ENCODE results near the gene LARP4. TPM values are rescaled to one million over a fixed set of nuclear protein-coding genes. Genes with fewer than 3 reads are reported as not detected.
"Not testable (repeated sequence)": the region's sequence is repeated elsewhere in the genome, so short reads cannot be mapped to it uniquely, and the experiment has no call there.

LARP4 gene
- total RNA-seq, 2 experiments from 2014 or later = 59.2 to 60.1 TPM

DNA sequence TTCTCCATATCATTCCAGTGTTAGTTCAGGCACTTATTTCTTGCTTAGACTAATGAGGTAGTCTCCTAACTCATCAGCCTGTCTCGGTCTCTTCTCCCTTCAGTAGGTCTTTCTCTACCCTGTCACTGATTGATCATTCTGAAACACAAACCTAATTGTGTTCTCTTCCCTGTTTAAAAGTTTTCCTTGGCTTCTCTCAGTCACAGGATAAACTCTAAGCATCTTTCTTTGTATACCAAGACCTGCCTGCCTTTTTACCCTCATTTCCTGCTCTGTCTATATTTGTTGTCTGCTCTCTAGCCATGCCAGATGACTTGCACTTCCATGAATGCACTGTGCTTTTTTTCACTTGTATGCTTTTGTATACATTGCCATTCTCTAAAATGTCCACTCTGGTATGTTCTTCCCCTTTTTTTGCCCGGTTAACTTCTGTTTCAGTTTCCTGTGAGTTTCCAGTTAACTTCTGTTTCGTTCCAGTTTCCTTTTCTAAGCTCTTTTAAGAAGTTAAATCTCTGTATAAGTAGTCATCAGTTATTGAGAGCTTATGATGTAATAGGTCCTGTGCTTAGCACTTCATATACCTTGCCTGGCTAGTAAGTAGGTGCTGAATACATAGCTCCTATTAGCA, 116.8 kb downstream of the LARP4 start:
- ChIA-PET CTCF (interaction anchor here (0.8 to 4.4 kb wide), 6 partner anchors 10 to 121 kb away, joined by 3 to 67 read pairs (median 4); partner anchors contain the start of gene DIP2B), POLR2A (interaction anchor here (0.6 to 1.9 kb wide), 4 partner anchors 8 to 107 kb away, joined by 3 to 14 read pairs (median 4); partner anchors contain the start of gene DIP2B)
- H3K4me1 Mint-ChIP-seq (ENCODE audit: low read depth) = peaks cover 43% of the 10 kb centered on the region
- no peak for DNase-seq
- no peaks in the 10 kb centered on the region for H3K27me3 Mint-ChIP-seq (ENCODE audit: low read depth)
- no peak overlapping the region for H3K27ac Mint-ChIP-seq
- ATAC-seq = peak; percentile 58
- H3K4me3 Mint-ChIP-seq = no peak overlapping the region
- H3K36me3 Mint-ChIP-seq (ENCODE audit: low read depth) = peaks cover 8% of the 10 kb centered on the region
- H3K9me3 Mint-ChIP-seq (ENCODE audit: insufficient read depth) = no peaks in the 10 kb centered on the region

- no peaks in the 10 kb centered on the region for H3K27me3 Mint-ChIP-seq (ENCODE audit: low read depth)
- peaks cover 10% of the 10 kb centered on the region for H3K36me3 Mint-ChIP-seq (ENCODE audit: low read depth)
- ChIA-PET POLR2A (interaction anchor here (0.6 to 1.9 kb wide), 4 partner anchors 9 to 107 kb away, joined by 3 to 14 read pairs (median 4); partner anchors contain the start of gene DIP2B), CTCF (interaction anchor here (0.8 to 4.4 kb wide), 7 partner anchors 11 to 120 kb away, joined by 3 to 67 read pairs (median 4); partner anchors contain the start of gene DIP2B)
- no peak overlapping the region for H3K27ac Mint-ChIP-seq
- no peak for DNase-seq
- H3K4me1 Mint-ChIP-seq (ENCODE audit: low read depth) = peaks cover 43% of the 10 kb centered on the region
- no peak overlapping the region for H3K4me3 Mint-ChIP-seq
- no peaks in the 10 kb centered on the region for H3K9me3 Mint-ChIP-seq (ENCODE audit: insufficient read depth)
- no peak for ATAC-seq
These were observed 117.4 kb downstream of the LARP4 start for GRCh38 chr12:50518090-50518489.

- ATAC-seq (no peak), DNase-seq (no peak)
- Mint-ChIP-seq H3K9me3 (ENCODE audit: insufficient read depth) (no peaks in the 10 kb centered on the region), H3K27me3 (ENCODE audit: low read depth) (no peaks in the 10 kb centered on the region), H3K4me3 (no peak overlapping the region), H3K36me3 (ENCODE audit: low read depth) (peaks cover 18% of the 10 kb centered on the region), H3K27ac (peak overlapping the region; percentile 10), H3K4me1 (ENCODE audit: low read depth) (peaks cover 44% of the 10 kb centered on the region)
- ChIA-PET POLR2A (no interaction called here), CTCF (interaction anchor here (1.3 to 4.4 kb wide), 3 partner anchors 12 to 49 kb away, joined by 3 to 67 read pairs (median 4); partner anchors contain the start of gene DIP2B)
These were observed 118.7 kb downstream of the LARP4 start for GRCh38 chr12:50519353-50519752.

GRCh38 chr12:50520416-50521207, 119.9 kb downstream of the LARP4 start:
- Mint-ChIP-seq H3K4me3 (peak overlapping the region; percentile 53), H3K27ac (peak overlapping the region; percentile 82), H3K36me3 (ENCODE audit: low read depth) (peaks cover 19% of the 10 kb centered on the region), H3K27me3 (ENCODE audit: low read depth) (no peaks in the 10 kb centered on the region), H3K9me3 (ENCODE audit: insufficient read depth) (no peaks in the 10 kb centered on the region), H3K4me1 (ENCODE audit: low read depth) (peaks cover 39% of the 10 kb centered on the region)
- no peak for DNase-seq
- CTCF ChIA-PET = interaction anchor here (0.7 to 4.4 kb wide), 6 partner anchors 8 to 118 kb away, joined by 3 to 67 read pairs (median 4); partner anchors contain the start of gene DIP2B
- POLR2A ChIA-PET = interaction anchor here (0.5 to 1.5 kb wide), 3 partner anchors 12 to 243 kb away, joined by 3 to 6 read pairs (median 4); partner anchors contain the start of gene ATF1
- ATAC-seq = no peak

GRCh38 chr12:50521781-50522180, 121.1 kb downstream of the LARP4 start:
- H3K4me1 Mint-ChIP-seq (ENCODE audit: low read depth) = peaks cover 38% of the 10 kb centered on the region
- CTCF ChIA-PET = interaction anchor here (0.9 to 4.4 kb wide), 2 partner anchors 15 to 16 kb away, joined by 3 to 67 read pairs; partner anchors contain the start of gene DIP2B
- H3K27me3 Mint-ChIP-seq (ENCODE audit: low read depth); POLR2A ChIA-PET; H3K4me3 Mint-ChIP-seq; DNase-seq; ATAC-seq; H3K27ac Mint-ChIP-seq; H3K9me3 Mint-ChIP-seq (ENCODE audit: insufficient read depth): not testable (repeated sequence)
- peaks cover 22% of the 10 kb centered on the region for H3K36me3 Mint-ChIP-seq (ENCODE audit: low read depth)

GRCh38 chr12:50523772-50524171, 123.1 kb downstream of the LARP4 start:
- POLR2A ChIA-PET = interaction anchor here (1.1 kb wide), 1 partner anchor 9 kb away, joined by 5 read pairs; no protein-coding TSS in a partner anchor
- Mint-ChIP-seq H3K36me3 (ENCODE audit: low read depth) (peaks cover 22% of the 10 kb centered on the region), H3K9me3 (ENCODE audit: insufficient read depth) (no peaks in the 10 kb centered on the region), H3K27ac (no peak overlapping the region), H3K27me3 (ENCODE audit: low read depth) (no peaks in the 10 kb centered on the region), H3K4me3 (no peak overlapping the region), H3K4me1 (ENCODE audit: low read depth) (peaks cover 48% of the 10 kb centered on the region)
- ATAC-seq (no peak), DNase-seq (no peak)
- CTCF ChIA-PET = interaction anchor here (0.8 to 3.7 kb wide), 3 partner anchors 10 to 18 kb away, joined by 4 to 16 read pairs (median 5); partner anchors contain the start of gene DIP2B

GRCh38 chr12:50524621-50525020, 123.9 kb downstream of the LARP4 start:
- ChIA-PET POLR2A (interaction anchor here (1.3 kb wide), 1 partner anchor 17 kb away, joined by 4 read pairs; no protein-coding TSS in a partner anchor), CTCF (interaction anchor here (1.6 to 3.7 kb wide), 2 partner anchors 11 to 16 kb away, joined by 5 to 16 read pairs; no protein-coding TSS in a partner anchor)
- no peak overlapping the region for H3K4me3 Mint-ChIP-seq
- no peak for DNase-seq
- ATAC-seq = no peak
- no peaks in the 10 kb centered on the region for H3K27me3 Mint-ChIP-seq (ENCODE audit: low read depth)
- H3K27ac Mint-ChIP-seq = no peak overlapping the region
- H3K4me1 Mint-ChIP-seq (ENCODE audit: low read depth) = peaks cover 52% of the 10 kb centered on the region
- H3K36me3 Mint-ChIP-seq (ENCODE audit: low read depth) = peaks cover 25% of the 10 kb centered on the region
- H3K9me3 Mint-ChIP-seq (ENCODE audit: insufficient read depth) = no peaks in the 10 kb centered on the region

GRCh38 chr12:50525422-50525821, 124.7 kb downstream of the LARP4 start:
- peak overlapping the region; percentile 50 for H3K27ac Mint-ChIP-seq
- ATAC-seq (no peak), DNase-seq (no peak)
- ChIA-PET CTCF (interaction anchor here (3.7 kb wide), 1 partner anchor 17 kb away, joined by 16 read pairs; no protein-coding TSS in a partner anchor), POLR2A (interaction anchor here (1.3 kb wide), 1 partner anchor 18 kb away, joined by 4 read pairs; no protein-coding TSS in a partner anchor)
- H3K4me1 Mint-ChIP-seq (ENCODE audit: low read depth) = peaks cover 45% of the 10 kb centered on the region
- H3K9me3 Mint-ChIP-seq (ENCODE audit: insufficient read depth) = no peaks in the 10 kb centered on the region
- no peak overlapping the region for H3K4me3 Mint-ChIP-seq
- no peaks in the 10 kb centered on the region for H3K27me3 Mint-ChIP-seq (ENCODE audit: low read depth)
- H3K36me3 Mint-ChIP-seq (ENCODE audit: low read depth) = peaks cover 25% of the 10 kb centered on the region

DNA sequence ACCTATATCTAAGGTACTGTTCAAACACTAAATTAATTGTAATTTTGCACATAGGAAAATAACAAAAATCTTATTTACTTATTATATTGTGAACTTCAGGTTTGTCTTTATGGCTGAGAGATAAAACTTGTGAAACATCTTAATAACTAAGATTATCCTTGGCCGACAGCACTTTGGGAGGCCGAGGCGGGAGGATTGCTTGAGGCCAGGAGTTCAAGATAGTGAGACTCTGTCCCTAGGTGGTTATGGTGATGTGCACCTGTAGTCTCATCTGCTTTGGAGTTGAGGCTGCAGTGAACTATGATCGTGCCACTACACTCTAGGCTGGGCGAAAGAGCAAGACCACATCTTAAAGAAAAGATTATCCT, 126.7 kb downstream of the LARP4 start:
- H3K27ac Mint-ChIP-seq = no peak overlapping the region
- H3K27me3 Mint-ChIP-seq (ENCODE audit: low read depth) = no peaks in the 10 kb centered on the region
- ATAC-seq = no peak
- ChIA-PET POLR2A (no interaction called here), CTCF (no interaction called here)
- peaks cover 25% of the 10 kb centered on the region for H3K36me3 Mint-ChIP-seq (ENCODE audit: low read depth)
- no peaks in the 10 kb centered on the region for H3K9me3 Mint-ChIP-seq (ENCODE audit: insufficient read depth)
- peaks cover 42% of the 10 kb centered on the region for H3K4me1 Mint-ChIP-seq (ENCODE audit: low read depth)
- DNase-seq = no peak
- H3K4me3 Mint-ChIP-seq = no peak overlapping the region

- Mint-ChIP-seq H3K27me3 (ENCODE audit: low read depth) (no peaks in the 10 kb centered on the region), H3K4me1 (ENCODE audit: low read depth) (peaks cover 38% of the 10 kb centered on the region)
- POLR2A ChIA-PET = no interaction called here
These were observed 128.1 kb downstream of the LARP4 start for GRCh38 chr12:50528800-50529199.

GRCh38 chr12:50529345-50529744, 128.7 kb downstream of the LARP4 start:
- H3K4me3 Mint-ChIP-seq = no peak overlapping the region
- peak overlapping the region; percentile 27 for H3K27ac Mint-ChIP-seq
- DNase-seq (no peak), ATAC-seq (no peak)
- ChIA-PET POLR2A (no interaction called here), CTCF (interaction anchor here (1.2 kb wide), 1 partner anchor 24 kb away, joined by 4 read pairs; the partner anchor contains the start of gene DIP2B)
- H3K9me3 Mint-ChIP-seq (ENCODE audit: insufficient read depth) = no peaks in the 10 kb centered on the region
- H3K4me1 Mint-ChIP-seq (ENCODE audit: low read depth) = peaks cover 33% of the 10 kb centered on the region
- H3K27me3 Mint-ChIP-seq (ENCODE audit: low read depth) = no peaks in the 10 kb centered on the region
- peaks cover 14% of the 10 kb centered on the region for H3K36me3 Mint-ChIP-seq (ENCODE audit: low read depth)

More at GRCh38 chr12:50528800-50529199, 128.1 kb downstream of the LARP4 start:
- CTCF ChIA-PET = interaction anchor here (1.2 kb wide), 2 partner anchors 21 to 24 kb away, joined by 3 to 4 read pairs; partner anchors contain the start of gene DIP2B
- Mint-ChIP-seq H3K36me3 (ENCODE audit: low read depth) (peaks cover 19% of the 10 kb centered on the region), H3K4me3 (no peak overlapping the region), H3K27ac (peak overlapping the region; percentile 27), H3K9me3 (ENCODE audit: insufficient read depth) (no peaks in the 10 kb centered on the region)
- DNase-seq (no peak), ATAC-seq (no peak)

Measured in activated CD8-positive, alpha-beta T cell treated with anti-CD3 and anti-CD28 coated beads, Interleukin-2, amount 10 ng/mL, durations not matched to agents 7 days and 5 days (primary cell).